ENCODE results near the gene ESYT2.
"Not testable (repeated sequence)": the region's sequence is repeated elsewhere in the genome, so short reads cannot be mapped to it uniquely, and the experiment has no call there.

The ESYT2 gene

GRCh38 chr7:158707610-158708009 lies 121.7 kb downstream of the ESYT2 start:
- no peak for DNase-seq

GRCh38 chr7:158706710-158707590 lies 122.4 kb downstream of the ESYT2 start:
- no peak for DNase-seq

GRCh38 chr7:158706273-158706704 lies 123.0 kb downstream of the ESYT2 start:
- no peak for DNase-seq

GRCh38 chr7:158705234-158705850 lies 124.0 kb downstream of the ESYT2 start:
- DNase-seq = peak; percentile 90

- peak; percentile 99 for DNase-seq
Measured at GRCh38 chr7:158704524-158705233, 124.6 kb downstream of the ESYT2 start, which contains the start of gene NCAPG2. NCAPG2 (minus strand) TSS chr7:158704804; CDS start chr7:158701899, 2,905 bp downstream.

- DNase-seq = not testable (repeated sequence)
Measured at GRCh38 chr7:158703679-158704523, 125.4 kb downstream of the ESYT2 start.

GRCh38 chr7:158702944-158703343 lies 126.4 kb downstream of the ESYT2 start:
- no peak for DNase-seq

- no peak for DNase-seq
Measured at GRCh38 chr7:158702196-158702595, 127.1 kb downstream of the ESYT2 start.

GRCh38 chr7:158700008-158700407 lies 129.3 kb downstream of the ESYT2 start:
- DNase-seq = no peak

GRCh38 chr7:158699341-158699740 lies 130.0 kb downstream of the ESYT2 start:
- DNase-seq = no peak

GRCh38 chr7:158698657-158699195 lies 130.6 kb downstream of the ESYT2 start:
- no peak for DNase-seq

GRCh38 chr7:158697597-158697996 lies 131.7 kb downstream of the ESYT2 start:
- DNase-seq = not testable (repeated sequence)

GRCh38 chr7:158695726-158696452 lies 133.4 kb downstream of the ESYT2 start:
- no peak for DNase-seq

GRCh38 chr7:158695056-158695455 lies 134.3 kb downstream of the ESYT2 start:
- no peak for DNase-seq

- no peak for DNase-seq
Measured at GRCh38 chr7:158694650-158695049, 134.7 kb downstream of the ESYT2 start.

- DNase-seq = no peak
Measured at GRCh38 chr7:158689488-158689887, 139.8 kb downstream of the ESYT2 start.

GRCh38 chr7:158687406-158687805 lies 141.9 kb downstream of the ESYT2 start:
- no peak for DNase-seq

- DNase-seq = no peak
Measured at GRCh38 chr7:158685693-158686092, 143.6 kb downstream of the ESYT2 start.

- no peak for DNase-seq
Measured at GRCh38 chr7:158684329-158684728, 145.0 kb downstream of the ESYT2 start.

GRCh38 chr7:158683541-158683940 lies 145.8 kb downstream of the ESYT2 start:
- DNase-seq = no peak

- no peak for DNase-seq
Measured at GRCh38 chr7:158682456-158682855, 146.9 kb downstream of the ESYT2 start.
